ENCODE data around the gene ANGPTL2.

DNA sequence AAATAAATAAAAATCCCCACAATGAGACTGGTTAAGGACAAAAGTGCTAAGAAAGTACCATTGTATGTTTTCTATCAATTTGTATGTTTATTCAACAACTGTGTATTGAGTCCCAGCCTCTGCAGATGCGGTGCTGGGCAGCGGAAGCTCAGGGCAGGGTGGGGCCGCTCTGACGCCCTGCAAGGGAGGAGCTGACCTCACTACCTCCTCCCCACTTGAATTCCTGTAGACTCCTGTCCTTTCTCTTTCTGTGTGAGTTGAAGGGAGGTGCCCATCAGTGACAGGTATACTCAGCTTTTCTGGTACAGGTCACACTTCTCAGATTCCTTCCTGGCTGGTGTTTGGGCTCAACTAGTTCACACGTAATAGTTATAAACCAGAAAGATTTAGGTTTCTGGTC lies 27.0 kb downstream of the ANGPTL2 start:
- no peak for TF ChIP-seq CTCF (IDR thresholded peaks at IDR 0.05)
- no peak for TF ChIP-seq POLR2AphosphoS5 (IDR thresholded peaks at IDR 0.05; ENCODE audit: low read depth, low read length)

Data from Panc1 (cell line).